GM23338 (cell line): Measurements from ENCODE around the gene PPP1R27. TPM values are rescaled to one million over a fixed set of nuclear protein-coding genes. Genes with fewer than 3 reads are reported as not detected.

ENCODE experiments used
- ATAC-seq: fragments of 200-7000 bp; cut with Tn5 transposase; 3 replicates; pipeline ENCODE4 v1.9.1; 2020
- DNase-seq: peaks from one replicate; pipeline ENCODE4 v3.0.0-alpha.2; 2015; ENCODE audit warnings: low spot score
- H2AFZ ChIP-seq: fragments of 200-600 bp; sonication (generic); 2 replicates; pipeline ENCODE4 v1.8.0; 2016; ENCODE audit warnings: antibody characterized with exemption, mild to moderate bottlenecking, moderate library complexity
- H3F3A ChIP-seq: fragments of 200-600 bp; sonication (generic); replicated peaks from 2 replicates; pipeline ENCODE4 v1.8.0; 2017; ENCODE audit warnings: antibody characterized with exemption, mixed run types, low read depth
- H3K27ac ChIP-seq: fragments of 200-600 bp; sonication (generic); 2 replicates; pipeline ENCODE4 v1.6.1; 2016; ENCODE audit warnings: low read depth
- H3K27me3 ChIP-seq: fragments of 200-600 bp; sonication (generic); 2 replicates; pipeline ENCODE4 v1.8.0; 2016; ENCODE audit warnings: mild to moderate bottlenecking, mixed run types, moderate library complexity; ENCODE audit not compliant: insufficient read depth
- H3K36me3 ChIP-seq: fragments of 200-600 bp; sonication (generic); 2 replicates; pipeline ENCODE4 v1.8.0; 2016; ENCODE audit warnings: mild to moderate bottlenecking; ENCODE audit not compliant: insufficient read depth
- H3K4me1 ChIP-seq: fragments of 200-600 bp; sonication (generic); 2 replicates; pipeline ENCODE4 v1.8.0; 2016; ENCODE audit warnings: mild to moderate bottlenecking, moderate library complexity; ENCODE audit not compliant: insufficient read depth
- H3K4me2 ChIP-seq: fragments of 200-600 bp; sonication (generic); 2 replicates; pipeline ENCODE4 v1.7.1; 2017; ENCODE audit warnings: mixed run types
- H3K4me3 ChIP-seq: fragments of 200-600 bp; sonication (generic); 2 replicates; pipeline ENCODE4 v1.6.1; 2016; ENCODE audit warnings: mixed run types
- H3K79me2 ChIP-seq: fragments of 200-600 bp; sonication (generic); replicated peaks from 2 replicates; pipeline ENCODE4 v1.8.0; 2017; ENCODE audit warnings: mild to moderate bottlenecking; ENCODE audit not compliant: insufficient read depth
- H3K9me2 ChIP-seq: fragments of 200-600 bp; sonication (generic); 2 replicates; pipeline ENCODE4 v1.8.0; 2017; ENCODE audit not compliant: insufficient read depth
- H4K20me1 ChIP-seq: fragments of 200-600 bp; sonication (generic); replicated peaks from 2 replicates; pipeline ENCODE4 v1.8.0; 2017; ENCODE audit warnings: mild to moderate bottlenecking; ENCODE audit not compliant: insufficient read depth
- H3K27ac Mint-ChIP-seq: 2 replicates; pipeline ENCODE4 v1.8.0; 2020; ENCODE audit warnings: inconsistent platforms, mild to moderate bottlenecking, moderate library complexity, mixed read lengths
- H3K27me3 Mint-ChIP-seq: 3 replicates; pipeline ENCODE4 v1.8.0; 2022; ENCODE audit warnings: low read depth, mild to moderate bottlenecking, moderate library complexity, mixed read lengths, inconsistent platforms; ENCODE audit not compliant: insufficient read depth, poor library complexity
- H3K36me3 Mint-ChIP-seq: 3 replicates; pipeline ENCODE4 v1.8.0; 2021; ENCODE audit warnings: low read depth, mild to moderate bottlenecking, inconsistent platforms, moderate library complexity, mixed read lengths
- H3K4me1 Mint-ChIP-seq: 3 replicates; pipeline ENCODE4 v1.8.0; 2020; ENCODE audit warnings: mild to moderate bottlenecking, inconsistent platforms, mixed read lengths
- H3K4me3 Mint-ChIP-seq: 3 replicates; pipeline ENCODE4 v1.8.0; 2021; ENCODE audit warnings: moderate library complexity, mild to moderate bottlenecking, inconsistent platforms, mixed read lengths
- H3K9me3 Mint-ChIP-seq: 3 replicates; pipeline ENCODE4 v1.8.0; 2020; ENCODE audit warnings: moderate library complexity, mild to moderate bottlenecking, inconsistent platforms, mixed read lengths
- CREB1 ChIP-seq: fragments of 250-450 bp; sonication (Bioruptor Pico); IDR thresholded peaks from 2 replicates; pipeline ENCODE4 v1.5.0; 2020; ENCODE audit warnings: low read depth, mild to moderate bottlenecking, moderate library complexity
- CTCF ChIP-seq, 2 experiments: fragments of 200-600 bp in 1 of 2; sonication (generic) in 1 of 2; conservative IDR thresholded peaks; 2 replicates each; pipeline versions ENCODE4 v1.5.1 to v1.6.1; 2016 to 2017; ENCODE audit warnings: antibody characterized with exemption in 2 of 2, low read depth in 2 of 2, mild to moderate bottlenecking in 2 of 2, moderate library complexity in 1 of 2
- EZH2 ChIP-seq: fragments of 200-600 bp; sonication (generic); IDR thresholded peaks from one replicate; pipeline ENCODE4 v1.8.0; 2017; ENCODE audit warnings: antibody characterized with exemption, mild to moderate bottlenecking, low read depth; ENCODE audit not compliant: unreplicated experiment
- JUNB ChIP-seq: IDR thresholded peaks from one replicate; pipeline ENCODE4 v1.6.1; 2016; ENCODE audit warnings: antibody characterized with exemption; ENCODE audit not compliant: unreplicated experiment
- NANOG ChIP-seq: IDR thresholded peaks from 2 replicates; pipeline ENCODE4 v1.6.1; 2016; ENCODE audit warnings: antibody characterized with exemption, borderline replicate concordance
- POLR2AphosphoS5 ChIP-seq: IDR thresholded peaks from 2 replicates; pipeline ENCODE4 v1.6.1; 2016; ENCODE audit warnings: antibody characterized with exemption, low read depth
- REST ChIP-seq: IDR thresholded peaks from one replicate; pipeline ENCODE4 v1.6.1; 2018; ENCODE audit warnings: antibody characterized with exemption; ENCODE audit not compliant: unreplicated experiment
- STAT1 ChIP-seq: IDR thresholded peaks from one replicate; pipeline ENCODE4 v1.6.1; 2016; ENCODE audit warnings: antibody characterized with exemption; ENCODE audit not compliant: unreplicated experiment
- ZNF331 ChIP-seq: fragments of 250-450 bp; sonication (Bioruptor Pico); IDR thresholded peaks from 2 replicates; pipeline ENCODE4 v1.5.0; 2020; ENCODE audit warnings: low read depth, mild to moderate bottlenecking, moderate library complexity
- ZNF462 ChIP-seq: fragments of 250-450 bp; sonication (Bioruptor Pico); IDR thresholded peaks from 2 replicates; pipeline ENCODE4 v1.5.0; 2020; ENCODE audit warnings: mild to moderate bottlenecking, moderate library complexity
- polyA plus RNA-seq: library from polyadenylated mRNA; unstranded; fragments of >200 nt; fragmentation: Nextera tagmentation; extraction: Ambion mirVana; gene quantifications from 2 replicates; pipeline ENCODE4 v1.2.1, GENCODE V29; 2016
- total RNA-seq: library from RNA; depleted of rRNA; stranded (reverse); fragments of >200 nt; shearing (Covaris generic); gene quantifications from 2 replicates; pipeline ENCODE4 v1.2.3, GENCODE V29; 2014

The PPP1R27 gene
- total and polyA plus RNA-seq, 2 experiments from 2014 or later: 0.65 TPM; not detected in 1

- Histone ChIP-seq H3K27me3 (no peaks in the 10 kb centered on the region), H3K79me2 (no peaks in the 10 kb centered on the region), H3K4me1 (peaks cover 5% of the 10 kb centered on the region), H3K36me3 (no peaks in the 10 kb centered on the region), H3K27ac (no peak overlapping the region), H3K4me2 (no peak overlapping the region), H4K20me1 (no peaks in the 10 kb centered on the region), H3K9me2 (no peaks in the 10 kb centered on the region), H3K4me3 (no peak overlapping the region), H2AFZ (no peak overlapping the region), H3F3A (0 out of 2 replicates have a peak, but pooled peaks cover 6% of the 10 kb centered on the region)
- Mint-ChIP-seq H3K4me1 (peaks cover 8% of the 10 kb centered on the region), H3K9me3 (no peaks in the 10 kb centered on the region), H3K4me3 (no peak overlapping the region), H3K27me3 (peaks cover 5% of the 10 kb centered on the region), H3K36me3 (no peaks in the 10 kb centered on the region), H3K27ac (no peak overlapping the region)
- ATAC-seq: peak; percentile 37
- TF ChIP-seq POLR2AphosphoS5 (no peak), CTCF (conservative IDR thresholded peaks at IDR 0.05; ENCODE audit: low read depth in 2 of 2) (peak; percentile 59 to 64)
- DNase-seq: peak; percentile 77
Measured at GRCh38 chr17:81821603-81822311, 13.1 kb downstream of the PPP1R27 start.

- Mint-ChIP-seq H3K27me3 (peaks cover 5% of the 10 kb centered on the region), H3K4me3 (no peak overlapping the region), H3K9me3 (no peaks in the 10 kb centered on the region), H3K4me1 (peaks cover 7% of the 10 kb centered on the region), H3K36me3 (no peaks in the 10 kb centered on the region), H3K27ac (no peak overlapping the region)
- peaks cover 5% of the 10 kb centered on the region for H3K4me1 ChIP-seq
- no peak overlapping the region for H3K27ac ChIP-seq
- no peaks in the 10 kb centered on the region for H4K20me1 ChIP-seq
- no peaks in the 10 kb centered on the region for H3K79me2 ChIP-seq
- no peak overlapping the region for H3K4me2 ChIP-seq
- no peaks in the 10 kb centered on the region for H3K27me3 ChIP-seq
- no peak for ATAC-seq
- no peak overlapping the region for H2AFZ ChIP-seq
- peaks cover 6% of the 10 kb centered on the region; the same call in 1 of the 2 replicates for H3F3A ChIP-seq
- H3K4me3 ChIP-seq: no peak overlapping the region
- no peak for DNase-seq
- H3K36me3 ChIP-seq: no peaks in the 10 kb centered on the region
- H3K9me2 ChIP-seq: no peaks in the 10 kb centered on the region
- no peak for TF ChIP-seq EZH2
- no peak for TF ChIP-seq REST
- TF ChIP-seq ZNF331 (CRISPR knock-in tag): no peak
- no peak for TF ChIP-seq POLR2AphosphoS5
- TF ChIP-seq JUNB: no peak
- no peak for TF ChIP-seq CREB1 (CRISPR knock-in tag)
- TF ChIP-seq ZNF462: no peak
- no peak for TF ChIP-seq NANOG
- TF ChIP-seq STAT1: no peak
Measured at GRCh38 chr17:81821147-81821546, 13.7 kb downstream of the PPP1R27 start.
